GM18858 (cell line): ENCODE measurements around the gene STK38L.

Source experiments
- ATAC-seq: cut with Tn5 transposase; IDR thresholded peaks from one replicate; pipeline ENCODE4 v1.9.1; 2021; ENCODE audit not compliant: unreplicated experiment

STK38L gene

DNA sequence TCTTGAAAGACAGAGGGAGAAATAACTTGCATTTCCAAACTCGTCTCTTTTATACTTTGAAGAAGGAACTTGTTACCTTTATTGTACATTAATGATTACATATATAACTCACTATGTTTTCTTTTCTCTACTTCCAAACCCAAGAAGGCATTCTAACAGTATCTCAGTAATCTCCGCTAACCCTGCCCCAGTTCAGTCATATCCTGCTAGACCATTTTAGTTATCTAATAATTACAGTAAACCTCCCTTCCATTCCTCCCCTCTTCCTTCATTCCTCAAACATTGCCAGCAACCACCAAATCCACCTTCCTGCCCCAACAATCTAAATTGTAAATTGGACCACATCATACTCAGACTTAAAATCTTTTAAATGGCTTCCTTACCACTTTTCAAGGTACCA, 30.6 kb downstream of the STK38L start:
- ATAC-seq: no peak

DNA sequence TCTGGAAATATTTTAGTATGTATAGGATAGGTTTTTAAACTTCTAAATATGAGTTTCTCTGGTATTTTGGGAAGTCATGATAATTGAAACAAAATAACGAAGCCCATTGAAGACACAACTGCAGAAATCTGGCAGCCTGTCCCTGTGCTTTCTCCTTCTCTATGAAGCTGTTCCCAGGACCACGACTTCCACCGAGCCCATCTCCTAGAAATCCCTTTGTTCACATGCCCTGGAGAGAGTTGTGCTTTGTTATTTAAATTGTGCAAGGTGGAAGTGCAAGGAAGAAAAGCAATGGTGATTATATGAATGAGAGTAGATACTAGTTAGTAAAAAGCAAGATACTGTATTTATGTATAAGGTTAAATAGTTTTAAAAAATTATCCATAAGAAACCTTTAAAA, 32.2 kb downstream of the STK38L start:
- no peak for ATAC-seq

DNA sequence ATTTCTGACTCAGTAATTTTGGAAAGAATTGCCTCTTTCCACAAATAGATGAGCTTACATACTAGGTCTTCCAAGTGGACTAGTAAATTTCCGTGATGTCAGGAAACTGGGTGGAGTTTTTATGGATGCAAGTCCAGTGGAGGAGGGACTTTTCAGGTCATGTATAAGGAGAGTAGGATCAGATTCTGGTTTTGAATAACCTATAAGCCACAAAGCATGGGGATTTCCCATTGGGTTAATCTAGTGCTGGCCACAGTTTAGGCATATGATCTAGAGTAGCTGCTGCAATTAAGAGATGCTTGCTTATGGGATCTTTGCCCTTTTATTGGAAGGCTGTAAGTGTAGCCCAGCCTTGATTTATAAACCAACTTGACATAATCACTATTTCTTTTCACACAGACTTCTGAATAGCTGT, 33.8 kb downstream of the STK38L start:
- ATAC-seq: peak; percentile 87

- no peak for ATAC-seq
Observed at GRCh38 chr12:27279826-27280225, 35.7 kb downstream of the STK38L start.

GRCh38 chr12:27280412-27280811, 36.3 kb downstream of the STK38L start:
- no peak for ATAC-seq

- no peak for ATAC-seq
Observed at GRCh38 chr12:27282754-27283153, 38.7 kb downstream of the STK38L start.

DNA sequence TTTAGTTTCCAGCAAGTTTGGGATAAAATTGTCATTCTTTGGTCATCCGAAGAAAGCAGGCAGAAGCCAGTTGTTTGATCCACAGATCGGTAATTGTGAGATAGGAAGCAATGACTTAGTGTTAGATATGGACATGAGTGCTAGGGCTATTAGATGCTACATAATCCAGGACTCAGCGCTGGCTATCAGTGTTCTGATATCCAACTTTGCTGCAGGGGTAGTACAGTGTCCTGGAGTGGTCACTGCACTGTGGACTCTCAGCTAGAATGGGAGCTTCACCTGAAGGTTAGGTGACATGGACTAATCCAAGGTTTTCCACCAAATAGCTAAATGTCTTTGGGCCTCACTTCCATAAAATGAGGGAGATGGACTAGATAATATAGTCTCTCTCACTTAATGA, 39.9 kb downstream of the STK38L start:
- no peak for ATAC-seq

GRCh38 chr12:27284751-27285150, 40.7 kb downstream of the STK38L start:
- ATAC-seq: peak; percentile 65

DNA sequence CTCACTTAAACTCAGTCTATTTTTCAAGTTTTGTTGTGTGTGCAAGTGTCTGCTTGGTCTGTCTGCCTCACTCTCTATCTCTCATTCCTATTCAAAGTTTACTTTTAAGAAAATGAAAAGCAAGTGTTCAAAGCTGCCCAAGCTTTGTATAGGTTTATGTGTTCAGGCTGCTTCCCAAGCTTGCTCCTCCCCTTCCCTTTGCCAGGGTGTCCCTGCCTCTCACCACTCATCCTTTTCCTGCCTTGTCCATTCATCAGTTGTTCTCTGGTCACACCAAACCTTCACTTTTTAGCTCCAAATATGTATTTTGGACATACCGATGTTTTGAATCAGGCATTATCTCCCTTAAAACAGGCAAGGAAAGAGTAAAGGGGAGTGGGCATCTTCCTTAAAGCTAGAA, 41.3 kb downstream of the STK38L start:
- ATAC-seq: no peak

- ATAC-seq: no peak
Observed at GRCh38 chr12:27289414-27289813, 45.3 kb downstream of the STK38L start.

- ATAC-seq: no peak
Observed at GRCh38 chr12:27290501-27291168, 46.5 kb downstream of the STK38L start.

DNA sequence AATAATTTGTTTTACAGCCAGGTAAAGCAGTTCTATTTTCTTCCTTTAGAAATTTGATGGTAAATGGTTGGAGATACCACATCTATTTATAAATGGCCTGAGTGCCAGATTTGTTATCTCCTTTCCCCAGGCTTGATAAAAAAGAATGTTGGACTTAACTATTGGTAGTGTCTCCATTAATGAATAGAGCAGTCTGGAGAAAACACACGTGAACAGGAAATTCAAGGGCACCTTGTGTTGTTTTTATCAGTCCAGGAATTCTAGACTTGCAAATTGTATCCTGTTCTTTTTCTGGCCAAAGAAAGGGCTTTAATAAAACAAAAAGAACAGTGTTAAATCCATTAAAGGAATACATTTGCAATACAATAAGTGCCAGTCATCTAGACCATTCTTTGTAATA, 47.8 kb downstream of the STK38L start:
- no peak for ATAC-seq

DNA sequence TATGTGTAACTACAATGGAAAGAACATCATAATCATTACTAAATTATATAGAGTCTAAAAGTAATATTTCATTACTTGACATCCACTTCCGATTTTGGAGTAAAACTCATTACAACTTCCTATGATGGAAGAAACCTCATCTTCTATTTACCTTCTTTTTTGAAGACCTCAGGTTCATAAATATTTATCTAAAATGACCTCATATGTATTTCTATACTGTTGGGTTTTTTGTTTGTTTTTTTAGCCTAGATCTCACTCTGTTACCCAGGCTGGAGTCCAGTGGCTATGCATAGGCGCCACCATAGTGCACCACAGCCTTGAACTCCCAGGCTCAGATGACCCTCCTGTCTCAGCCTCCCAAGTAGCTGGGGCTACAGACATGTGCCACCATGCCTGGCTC, 48.6 kb downstream of the STK38L start:
- no peak for ATAC-seq

- no peak for ATAC-seq
Observed at GRCh38 chr12:27293463-27293862, 49.4 kb downstream of the STK38L start.

DNA sequence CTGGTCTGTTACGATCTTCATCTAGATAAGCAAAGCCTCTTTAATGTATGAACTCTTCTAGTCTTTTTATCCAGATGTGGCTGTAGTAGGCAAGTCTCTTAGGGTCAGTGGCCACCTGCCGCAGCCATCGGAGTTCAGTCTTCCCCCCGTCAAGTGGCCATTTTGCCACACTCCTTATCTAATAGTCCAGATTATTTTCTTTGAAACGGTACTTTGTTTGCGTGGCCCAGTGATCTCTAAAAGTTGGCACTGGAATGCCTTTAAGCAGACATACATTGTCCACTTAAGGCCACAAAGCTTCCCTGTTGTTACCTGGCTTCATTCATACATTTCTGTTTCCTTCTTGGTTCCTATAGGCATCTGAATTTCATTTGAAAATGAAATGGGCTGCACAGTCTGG, 52.6 kb downstream of the STK38L start:
- ATAC-seq: no peak

DNA sequence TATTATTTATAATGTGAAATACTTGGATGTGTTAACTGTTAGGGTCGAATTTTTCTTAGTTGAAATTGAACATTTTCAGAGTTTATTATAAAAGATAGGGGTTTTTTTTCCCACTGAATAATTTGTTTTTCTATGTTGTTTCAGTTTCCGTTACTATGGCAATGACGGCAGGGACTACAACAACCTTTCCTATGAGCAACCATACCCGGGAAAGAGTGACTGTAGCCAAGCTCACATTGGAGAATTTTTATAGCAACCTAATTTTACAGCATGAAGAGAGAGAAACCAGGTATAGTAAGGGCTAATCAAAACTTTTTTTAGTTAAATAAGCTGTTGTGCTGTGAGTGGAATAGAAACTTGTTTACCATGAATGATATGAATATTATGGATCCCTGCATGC, 53.5 kb downstream of the STK38L start:
- ATAC-seq: no peak

DNA sequence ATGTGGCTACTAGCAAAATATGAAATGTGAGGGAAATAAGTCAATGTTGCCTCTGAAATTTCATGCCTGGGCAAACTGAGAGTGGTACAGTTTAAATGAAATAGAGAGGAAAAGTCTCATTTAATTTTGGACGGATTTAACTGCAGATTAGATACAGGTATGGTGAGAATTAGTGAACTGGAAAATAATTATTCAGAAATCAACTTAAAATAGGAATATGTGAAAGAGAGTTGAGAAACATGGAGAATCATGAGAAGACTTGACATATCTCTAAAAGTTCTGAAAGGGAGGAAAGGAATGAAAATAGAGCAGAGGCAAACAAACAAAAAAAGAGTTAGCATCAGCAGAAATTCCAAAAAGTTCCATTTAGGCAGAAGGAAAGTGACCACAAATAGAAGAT, 55.0 kb downstream of the STK38L start:
- ATAC-seq: no peak

GRCh38 chr12:27300226-27300625, 56.1 kb downstream of the STK38L start:
- ATAC-seq: no peak

- ATAC-seq: no peak
Observed at GRCh38 chr12:27303139-27304111, 59.3 kb downstream of the STK38L start.

- no peak for ATAC-seq
Observed at GRCh38 chr12:27304856-27305255, 60.8 kb downstream of the STK38L start.

DNA sequence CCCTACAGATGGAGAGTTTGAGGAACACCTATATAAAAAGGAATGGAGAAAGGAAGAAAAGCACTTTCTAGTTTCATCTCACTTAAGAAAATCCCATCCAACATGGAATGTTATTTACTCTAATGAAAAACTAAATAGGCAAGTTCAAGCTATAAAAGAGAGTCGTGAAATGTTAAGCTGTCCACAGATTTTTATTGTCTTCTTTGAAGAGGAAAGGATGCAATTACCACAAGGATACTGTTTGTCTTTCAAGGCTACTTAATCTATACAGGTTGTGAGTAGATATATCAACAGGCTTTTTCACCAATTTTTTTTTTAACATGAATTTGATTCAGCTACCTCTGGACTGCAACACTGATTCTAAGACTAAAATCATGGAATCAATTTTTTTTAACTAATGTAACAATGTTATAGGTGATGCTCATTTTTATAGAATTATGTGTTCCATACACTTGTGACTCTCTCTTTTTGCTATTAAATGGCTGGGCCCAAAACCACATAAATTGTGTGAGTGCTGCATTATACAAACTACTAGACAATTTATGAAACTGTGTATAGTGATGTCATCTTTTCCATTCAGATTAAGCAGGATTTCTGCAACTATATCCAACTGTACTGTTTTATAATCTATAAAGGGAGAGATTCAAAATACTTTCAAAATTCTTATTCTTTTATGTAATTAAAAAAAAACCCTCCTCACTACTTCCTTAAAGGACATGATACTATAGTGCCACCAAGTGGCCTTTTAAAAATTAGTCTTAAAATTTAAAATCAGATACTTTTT, 61.8 kb downstream of the STK38L start:
- ATAC-seq: no peak
